Activated T-cell treated with anti-CD3 and anti-CD28 coated beads for 4 hours (primary cell): ENCODE results near the gene COLEC12.
"Not testable (repeated sequence)": the region's sequence is repeated elsewhere in the genome, so short reads cannot be mapped to it uniquely, and the experiment has no call there.

Experiments used
- DNase-seq: peaks from one replicate; pipeline ENCODE4 v3.0.0-alpha.2; 2020

COLEC12 gene

DNA sequence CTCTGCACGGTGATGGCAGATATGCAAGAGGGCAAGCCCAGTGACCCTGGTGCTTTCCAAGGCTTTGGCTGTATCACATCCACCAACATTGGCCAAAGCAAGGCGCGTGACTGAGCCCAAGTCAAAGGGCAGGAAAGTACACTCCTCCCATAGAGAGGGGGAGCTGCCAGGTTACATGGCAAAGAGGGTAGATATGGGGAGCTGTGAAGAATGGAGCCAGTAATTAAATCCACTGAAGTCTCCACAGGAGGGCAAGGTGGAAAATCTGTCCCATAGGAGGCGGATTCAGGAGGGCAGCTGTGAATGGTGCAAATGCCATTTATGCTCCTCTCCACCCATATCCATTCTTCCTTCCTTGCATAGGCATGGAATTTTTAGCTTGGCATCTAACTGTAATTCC is 188.1 kb downstream of the COLEC12 start:
- DNase-seq, result no peak

DNA sequence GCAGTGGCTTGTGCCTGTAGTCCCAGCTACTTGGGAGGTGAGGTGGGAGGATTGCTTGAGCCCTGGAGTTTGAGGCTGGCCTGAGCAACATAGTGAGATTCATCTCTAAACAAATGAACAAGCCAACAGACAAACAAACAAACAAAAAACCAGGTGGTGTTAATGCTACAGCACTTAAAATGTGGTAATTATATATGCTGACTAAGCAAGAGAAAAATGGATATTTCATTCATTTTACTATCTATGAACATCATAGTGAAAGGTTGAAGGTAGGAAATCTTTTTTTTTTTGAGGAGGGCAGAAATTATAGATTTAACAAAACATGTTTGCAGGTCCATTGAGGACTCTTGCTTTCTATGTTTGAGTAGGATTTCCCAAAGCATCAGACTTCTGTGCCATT is 190.5 kb downstream of the COLEC12 start:
- no peak for DNase-seq

DNA sequence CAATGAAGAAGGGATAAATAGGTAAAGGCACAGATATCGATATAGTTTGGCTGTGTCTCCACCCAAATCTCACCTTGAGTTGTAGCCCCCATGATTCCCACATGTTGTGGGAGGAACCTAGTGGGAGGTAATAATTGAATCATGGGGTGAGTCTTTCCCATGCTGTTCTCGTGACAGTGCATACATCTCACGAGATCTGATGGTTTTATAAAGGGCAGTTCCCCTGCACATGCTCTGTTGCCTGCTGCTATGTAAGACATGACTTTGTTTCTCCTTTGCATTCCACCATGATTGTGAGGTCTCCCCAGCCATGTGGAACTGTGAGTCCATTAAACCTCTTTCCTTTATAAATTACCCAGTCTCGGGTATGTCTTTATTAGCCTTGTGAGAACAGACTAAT is 192.4 kb downstream of the COLEC12 start:
- not testable (repeated sequence) for DNase-seq

DNA sequence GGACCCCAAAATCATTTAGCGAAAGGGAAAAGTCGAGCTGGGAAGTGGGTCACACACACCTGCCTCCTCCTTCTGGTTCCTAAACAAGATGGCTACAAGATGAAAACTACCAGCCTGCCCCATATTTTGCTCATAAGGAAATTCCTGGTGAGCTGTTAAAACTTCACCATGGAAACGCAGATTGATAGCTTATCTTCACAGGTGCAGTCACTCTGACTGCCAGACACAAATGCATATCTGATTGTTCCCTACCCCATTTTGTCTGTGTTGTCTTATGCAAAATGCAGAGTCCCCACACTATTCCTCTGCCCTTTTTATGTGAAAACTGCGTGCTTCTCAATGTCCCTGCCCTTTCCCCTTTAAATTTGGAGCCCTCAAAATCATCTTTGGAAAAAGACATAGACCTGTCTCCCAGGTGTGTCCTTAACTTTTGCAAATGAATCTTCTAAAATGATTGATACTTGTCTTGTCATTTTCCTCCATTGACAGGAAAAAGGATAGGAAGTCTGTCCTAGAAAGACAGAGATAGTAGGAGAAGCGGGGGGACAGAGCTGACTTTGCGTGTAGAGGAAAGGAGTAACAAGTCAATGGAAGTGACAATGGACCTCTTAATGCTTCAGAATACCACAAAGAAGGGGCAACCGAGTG is 193.8 kb downstream of the COLEC12 start:
- DNase-seq, result no peak

DNA sequence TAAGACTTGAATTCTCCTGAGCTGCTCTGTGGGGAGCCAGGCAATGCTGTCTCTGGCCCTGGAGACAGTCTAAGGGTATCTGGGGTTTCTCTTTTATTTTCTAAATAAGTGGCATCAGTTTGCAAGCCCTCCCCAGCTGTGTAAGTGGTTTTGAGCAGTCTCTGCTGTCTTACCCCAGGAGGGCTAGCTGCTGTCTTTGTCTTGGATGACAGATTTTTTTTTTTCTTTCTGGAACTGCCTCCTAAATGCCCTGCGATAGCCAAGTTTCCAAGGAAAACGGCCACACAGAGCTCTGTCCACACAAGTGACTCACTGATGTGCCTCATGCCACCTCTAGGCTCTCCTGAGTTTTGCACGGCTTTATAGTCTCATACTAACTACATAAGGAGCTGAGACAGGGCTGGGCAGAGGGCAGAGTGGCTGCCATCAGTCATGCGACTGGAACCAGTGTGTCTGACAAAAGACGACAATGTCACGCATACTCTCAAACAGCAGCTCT is 195.4 kb downstream of the COLEC12 start:
- DNase-seq, result no peak

DNA sequence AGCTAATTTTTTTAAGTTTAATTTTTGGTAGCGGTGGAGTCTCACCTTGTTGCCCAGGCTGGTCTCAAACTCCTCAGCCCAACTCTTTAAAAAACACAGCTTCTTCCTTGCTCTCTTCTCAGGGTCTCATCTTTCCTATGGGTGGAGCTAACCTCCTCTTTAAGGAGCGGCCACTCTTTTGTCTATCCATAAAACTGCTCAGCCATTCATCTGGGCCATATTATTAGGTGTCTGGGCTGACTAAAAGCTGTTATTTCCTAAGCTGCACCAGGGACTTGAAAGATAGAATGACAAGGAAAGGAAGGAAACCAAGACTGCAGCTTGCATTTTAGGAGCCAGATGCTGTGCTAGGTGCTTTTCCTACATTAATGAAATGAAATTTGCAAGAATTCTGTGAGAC is 196.9 kb downstream of the COLEC12 start:
- no peak for DNase-seq

DNA sequence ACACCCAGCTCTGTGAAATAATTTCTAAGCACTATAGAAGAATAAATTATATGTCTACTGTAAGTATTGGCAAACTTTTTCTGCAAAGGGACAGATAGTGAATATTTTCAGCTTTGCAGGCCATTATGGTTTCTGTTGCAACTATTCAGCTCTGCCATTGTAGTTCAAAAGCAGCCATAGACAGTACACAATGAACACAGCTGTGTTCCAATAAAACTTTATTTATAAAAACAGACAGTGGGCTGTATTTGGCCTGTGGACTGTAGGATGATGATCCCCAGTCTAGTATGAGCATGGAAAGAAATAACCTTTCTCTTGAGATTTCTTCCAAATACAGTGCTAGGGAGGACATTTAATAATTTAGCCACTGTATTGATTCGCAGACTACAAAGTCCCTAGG is 197.5 kb downstream of the COLEC12 start:
- no peak for DNase-seq

DNA sequence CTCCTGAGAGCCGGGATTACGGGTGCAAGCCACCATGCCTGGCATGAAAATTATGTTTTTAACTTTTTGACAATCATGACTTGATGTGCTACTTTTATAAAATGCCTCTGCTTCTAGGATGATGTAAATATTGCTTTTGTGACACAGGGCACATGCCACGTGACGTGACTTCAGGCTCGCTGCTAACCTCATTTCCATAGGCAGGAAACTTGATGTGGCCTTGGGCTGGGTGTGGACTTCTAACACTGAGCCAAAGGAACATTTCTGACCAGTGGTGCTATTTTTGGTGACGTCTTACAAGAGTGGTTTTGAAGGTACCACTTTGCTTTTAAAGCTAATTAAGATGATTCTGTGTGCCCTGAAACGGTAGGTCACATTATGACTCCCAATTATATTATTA is 198.4 kb downstream of the COLEC12 start:
- no peak for DNase-seq

DNA sequence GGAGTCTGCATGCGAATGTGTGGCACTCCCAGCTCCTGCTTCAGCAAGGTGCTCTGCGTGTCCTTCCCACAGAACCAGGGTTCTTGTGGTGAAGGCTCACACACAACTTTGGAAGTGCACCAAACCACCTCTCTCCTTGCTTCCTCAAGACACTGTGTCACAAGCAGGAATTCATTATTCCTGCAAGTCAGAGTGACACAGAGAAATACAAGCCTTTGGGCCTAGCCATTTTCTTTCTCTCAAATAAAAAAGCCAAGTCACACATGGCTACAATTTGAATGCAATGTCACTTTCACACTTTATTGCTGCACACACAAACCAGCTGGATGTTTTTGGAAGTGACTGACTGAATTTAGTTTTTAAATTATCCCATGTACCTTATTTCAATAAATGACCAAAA is 202.6 kb downstream of the COLEC12 start:
- no peak for DNase-seq

DNA sequence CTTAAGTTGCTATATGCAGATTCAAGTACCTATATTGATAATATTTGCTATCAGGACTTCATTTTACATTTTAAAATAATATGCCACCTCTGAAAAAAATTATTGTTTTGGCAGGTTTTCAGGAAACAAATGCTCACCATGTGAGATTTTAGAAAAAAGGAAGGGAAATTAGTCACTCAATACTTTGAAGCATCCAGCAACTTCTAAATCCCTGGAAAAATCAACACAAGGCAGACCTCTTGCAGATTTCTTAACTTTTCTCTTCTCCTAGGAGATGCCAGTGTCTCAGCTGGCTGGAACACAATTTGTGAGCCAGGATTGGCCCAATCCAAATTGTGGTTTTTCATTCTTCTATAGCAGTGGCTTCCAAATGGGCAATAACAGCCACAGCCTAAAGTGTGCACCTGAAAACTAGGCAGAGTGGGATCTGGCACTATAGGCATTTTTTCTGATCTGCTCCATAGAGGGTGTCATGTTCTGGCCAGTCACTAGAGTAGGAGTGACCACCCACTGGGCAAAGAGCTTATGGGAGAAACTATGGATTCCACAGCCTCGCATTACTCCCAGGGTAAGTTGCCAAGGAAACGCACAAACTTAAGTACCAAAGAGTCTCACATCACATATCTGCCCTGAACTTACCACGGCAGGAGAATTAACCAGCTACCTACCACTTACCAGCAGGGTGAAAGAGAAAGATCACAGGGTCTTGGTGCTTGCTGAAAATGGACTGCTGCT is 204.6 kb downstream of the COLEC12 start:
- DNase-seq, result no peak

DNA sequence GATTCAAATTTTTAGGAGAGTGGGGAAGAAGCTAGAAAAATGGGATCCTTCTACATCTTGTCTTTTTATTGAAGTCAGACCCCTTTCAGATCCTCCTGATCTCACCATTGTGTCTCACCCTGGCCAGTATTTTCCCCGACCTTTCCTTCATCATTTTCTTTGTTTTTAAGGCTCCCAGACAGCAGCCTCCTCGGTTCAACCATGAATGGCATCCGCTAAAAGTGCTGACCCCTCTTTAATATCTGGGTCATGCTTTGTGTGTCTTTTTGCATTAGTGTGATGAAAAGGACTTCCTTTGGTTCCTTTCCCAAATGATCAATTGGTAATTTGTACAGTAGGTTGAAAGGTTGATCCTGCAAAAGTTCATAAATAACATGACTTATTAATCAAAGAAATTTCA is 205.9 kb downstream of the COLEC12 start:
- DNase-seq, result no peak

DNA sequence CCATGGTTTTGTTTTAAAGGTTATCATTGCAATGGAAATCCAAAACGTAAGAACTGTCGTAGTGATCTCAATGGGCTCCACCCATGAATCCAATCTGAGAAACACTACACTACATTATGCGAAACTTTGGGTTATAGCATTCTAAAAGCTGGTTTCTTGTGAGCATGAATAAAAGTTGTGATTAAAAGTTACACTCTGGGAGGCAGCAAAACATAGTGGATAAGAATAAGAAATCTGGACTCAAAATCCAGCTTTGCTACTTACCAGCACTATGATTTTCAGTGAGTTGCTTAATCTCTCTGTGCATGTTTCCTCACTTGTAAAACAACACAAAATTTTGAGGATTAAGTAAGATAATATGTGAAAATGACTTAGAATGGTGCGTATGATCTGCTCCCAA is 207.0 kb downstream of the COLEC12 start:
- no peak for DNase-seq

DNA sequence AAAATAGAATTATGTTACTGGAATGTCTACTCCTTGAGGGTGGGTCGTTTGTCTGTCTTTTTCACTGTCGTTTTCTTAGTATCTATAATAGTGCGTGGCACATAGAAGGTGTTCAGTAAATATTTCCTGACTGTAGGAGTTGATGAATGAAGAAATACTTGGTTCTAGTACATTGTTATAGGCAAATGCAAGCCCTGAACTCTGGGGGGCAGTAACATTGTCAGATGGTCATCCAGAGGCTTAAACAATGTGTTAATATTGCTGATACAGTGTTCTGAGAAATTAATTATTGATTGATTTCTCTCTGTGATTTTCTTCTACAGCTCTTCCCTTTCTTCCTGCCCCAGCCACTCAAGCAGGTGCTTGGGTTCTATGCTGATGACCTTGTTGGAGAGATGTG is 208.2 kb downstream of the COLEC12 start:
- no peak for DNase-seq

DNA sequence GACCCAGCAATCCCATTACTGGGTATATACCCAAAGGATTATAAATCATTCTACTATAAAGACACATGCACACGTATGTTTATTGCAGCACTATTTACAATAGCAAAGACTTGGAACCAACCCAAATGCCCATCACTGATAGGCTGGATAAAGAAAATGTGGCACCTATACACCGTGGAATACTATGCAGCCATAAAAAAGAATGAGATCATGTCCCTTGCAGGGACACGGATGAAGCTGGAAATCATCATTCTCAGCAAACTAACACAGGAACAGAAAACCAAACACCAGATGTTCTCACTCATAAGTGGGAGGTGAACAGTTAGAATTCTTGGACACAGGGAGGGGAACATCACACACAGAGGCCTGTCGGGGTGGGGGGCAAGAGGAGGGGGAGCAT is 210.5 kb downstream of the COLEC12 start:
- not testable (repeated sequence) for DNase-seq

DNA sequence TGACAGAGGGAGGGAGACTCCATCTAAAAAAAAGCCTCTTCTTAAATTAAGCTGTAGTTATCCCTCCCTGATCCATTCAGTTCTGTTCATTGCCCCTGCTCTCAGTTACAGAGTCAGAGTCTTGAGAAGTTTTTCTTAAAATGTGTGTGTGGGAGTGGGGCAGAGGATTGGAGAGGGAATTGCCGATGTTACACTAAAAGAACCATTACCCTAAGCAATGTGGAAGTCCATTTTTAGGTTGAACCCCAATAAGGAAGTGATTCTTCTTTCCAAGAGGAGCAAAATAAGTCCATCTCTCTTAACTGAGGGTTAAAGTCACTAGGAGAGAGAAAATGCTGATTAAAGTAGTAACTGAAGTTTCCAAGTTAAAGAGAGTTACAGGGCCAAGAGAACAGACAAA is 211.5 kb downstream of the COLEC12 start:
- no peak for DNase-seq

DNA sequence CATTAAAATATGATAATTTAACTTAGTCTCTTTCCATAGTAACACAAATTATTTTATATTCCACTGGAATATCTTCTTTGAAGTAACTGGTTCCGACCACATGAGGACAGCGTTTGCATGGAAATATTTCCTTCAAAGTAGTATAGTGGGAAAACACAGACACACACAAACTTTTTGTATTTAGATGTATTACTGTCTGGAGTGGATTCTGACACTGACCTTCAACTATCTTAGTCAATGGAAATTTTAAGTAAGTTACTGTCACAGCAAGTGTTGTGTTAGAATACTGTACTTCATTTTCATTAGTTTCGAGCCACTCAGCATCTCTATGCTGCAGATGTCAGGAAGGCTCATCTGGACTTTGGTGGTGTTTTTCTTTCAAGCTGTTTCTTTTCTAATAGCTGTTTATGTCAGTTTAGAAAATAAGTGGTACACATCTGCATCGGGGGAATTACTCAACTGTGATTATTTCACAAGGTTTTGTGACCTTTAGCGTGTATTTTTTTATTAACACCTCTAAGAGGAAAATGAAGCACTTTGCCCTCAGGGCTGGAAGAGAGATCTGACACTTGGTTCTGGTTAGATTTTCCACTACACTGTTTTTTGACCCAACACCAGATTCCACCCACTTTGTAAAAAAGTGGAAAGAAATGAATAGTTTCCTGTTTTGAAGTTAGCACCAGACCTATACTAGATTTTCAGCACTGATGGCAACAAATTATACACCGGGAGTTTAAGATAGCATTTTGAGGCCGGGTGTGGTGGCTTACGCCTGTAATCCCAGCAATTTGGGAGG is 213.8 kb downstream of the COLEC12 start:
- DNase-seq, result no peak

DNA sequence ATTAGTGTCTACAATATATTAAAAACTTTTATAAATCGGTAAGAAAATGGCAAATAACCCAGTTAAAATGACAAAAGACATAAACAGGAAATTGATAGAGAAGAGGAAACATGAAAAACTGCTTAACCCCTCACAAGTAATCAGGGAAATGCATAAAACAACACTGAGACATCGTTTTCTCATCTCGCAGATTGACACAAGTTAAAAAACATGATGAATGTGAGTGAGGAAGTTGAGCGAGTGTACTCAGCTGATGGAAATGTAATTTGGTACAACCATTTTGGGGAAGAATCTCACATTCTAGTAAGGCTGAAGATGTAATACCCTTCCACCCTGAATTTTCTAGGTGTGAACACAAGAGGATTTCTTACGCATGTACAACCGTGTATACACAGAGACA is 214.7 kb downstream of the COLEC12 start:
- no peak for DNase-seq

DNA sequence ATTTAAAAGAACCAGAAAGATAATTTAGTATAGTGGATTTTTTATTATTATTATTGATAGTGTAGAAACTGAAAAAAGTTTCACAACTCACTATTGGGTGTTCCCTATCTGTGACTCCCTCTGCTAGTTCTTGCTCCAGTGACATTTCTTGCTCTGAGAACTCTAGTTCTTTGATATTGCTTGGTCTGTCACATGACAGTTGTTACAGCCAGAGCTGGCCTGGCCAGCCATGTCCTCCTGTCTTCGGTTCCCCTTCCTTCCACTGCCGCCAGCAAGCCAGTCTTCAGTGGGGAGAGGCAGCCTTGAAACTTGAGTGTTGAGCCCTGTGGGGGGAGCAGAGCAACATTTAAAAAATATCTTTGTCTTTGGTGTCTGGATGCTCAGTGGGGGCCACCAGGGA is 225.0 kb downstream of the COLEC12 start:
- DNase-seq, result no peak

DNA sequence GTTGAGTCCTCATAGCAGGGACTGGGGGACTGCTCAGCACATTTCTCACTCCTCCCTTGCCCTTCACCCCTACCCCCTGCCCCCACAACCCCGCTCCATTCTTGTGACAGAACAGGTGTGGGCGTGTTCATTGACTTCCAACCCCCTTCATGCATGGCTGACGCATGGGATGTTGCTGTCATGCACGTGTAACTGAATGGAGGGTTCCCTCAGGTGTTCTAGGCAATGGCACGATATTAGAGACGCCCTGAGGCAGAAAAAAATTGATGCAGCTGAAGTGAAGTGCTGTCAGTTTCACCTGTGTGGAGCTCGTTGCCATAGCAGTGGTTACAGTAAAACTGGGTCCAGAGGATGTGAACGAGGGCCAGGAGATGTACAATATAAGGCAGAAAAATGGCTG is 226.2 kb downstream of the COLEC12 start:
- DNase-seq, result no peak

DNA sequence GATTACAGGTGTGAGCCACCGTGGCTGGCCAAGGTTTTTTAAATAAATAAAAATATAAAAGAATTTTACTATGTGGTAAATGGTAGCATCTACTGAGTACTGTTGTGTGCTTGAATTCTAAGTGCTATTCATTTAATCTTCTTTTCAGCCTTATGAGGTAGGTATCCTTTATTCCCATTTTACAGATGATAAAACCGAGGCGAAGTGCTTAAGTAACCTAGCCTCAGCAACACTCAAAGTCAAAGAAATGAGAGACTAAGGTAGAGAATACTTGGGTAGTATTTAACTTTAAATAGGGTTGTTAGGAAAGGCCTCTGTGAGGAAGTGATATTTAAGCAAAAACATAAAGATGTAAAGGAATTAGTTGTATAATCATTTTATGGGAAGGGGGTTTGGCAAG is 227.0 kb downstream of the COLEC12 start:
- DNase-seq, result no peak

DNA sequence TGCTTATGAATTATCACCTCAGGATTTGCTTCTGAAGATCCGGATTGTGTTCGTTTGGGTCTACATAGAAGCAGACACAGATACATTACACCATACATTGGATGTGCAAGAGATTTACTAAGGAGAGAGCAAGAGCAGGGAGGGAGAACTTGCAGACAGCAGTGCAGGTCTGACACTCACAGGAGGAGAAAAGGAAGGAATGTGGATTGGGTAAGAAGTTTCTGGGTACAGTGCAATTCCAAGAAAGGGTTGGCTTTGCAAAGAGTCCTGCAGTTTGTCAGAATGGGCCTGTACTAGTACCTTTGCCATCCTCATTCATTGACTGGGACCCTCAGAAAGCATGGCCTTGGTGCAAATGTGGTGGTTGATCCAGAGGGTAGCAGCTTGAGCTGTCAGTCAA is 227.9 kb downstream of the COLEC12 start:
- no peak for DNase-seq

DNA sequence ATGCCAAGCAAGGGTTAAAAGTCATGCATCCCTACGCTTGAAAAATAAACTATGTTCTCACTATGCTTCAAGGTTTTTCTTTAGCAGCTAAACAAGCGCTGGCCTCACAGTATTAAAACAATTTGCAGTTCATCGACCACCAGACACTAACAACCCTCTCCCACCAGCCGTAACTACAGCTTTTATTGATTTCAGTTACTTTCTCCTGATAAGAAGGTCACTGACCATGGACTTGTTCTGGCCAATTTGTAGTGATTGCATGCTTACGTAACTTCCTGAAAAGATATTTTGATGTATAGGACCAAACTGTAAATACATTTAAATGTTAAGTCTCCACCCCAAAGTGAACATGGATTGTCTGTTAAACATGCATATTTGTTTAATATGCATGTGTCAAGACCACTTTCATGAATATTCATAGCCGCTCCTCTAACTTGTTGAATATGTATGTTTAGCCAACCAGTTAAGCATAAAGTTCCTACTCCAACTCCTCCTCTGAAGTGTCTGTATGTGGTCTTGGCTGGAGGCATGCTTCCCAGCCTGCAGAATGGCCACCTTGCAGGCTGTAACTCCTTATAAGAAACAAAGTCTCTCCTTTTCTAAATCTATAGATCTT is 230.9 kb downstream of the COLEC12 start:
- no peak for DNase-seq
